ENCODE data around the gene GRK5.
A peak's percentile ranks its signal among the peaks of the same experiment; 100 is the strongest.
"Not testable (repeated sequence)": the region's sequence is repeated elsewhere in the genome, so short reads cannot be mapped to it uniquely, and the experiment has no call there.

Gene GRK5

GRCh38 chr10:119265691-119266090 is 58.3 kb downstream of the GRK5 start:
- TF ChIP-seq CTCF (conservative IDR thresholded peaks at IDR 0.05; ENCODE audit: low read depth, low read length) = no peak
- DNase-seq (ENCODE audit: low read depth) = no peak
- H3K4me3 ChIP-seq (ENCODE audit: low read depth, low read length) = no peak overlapping the region

- TF ChIP-seq CTCF (conservative IDR thresholded peaks at IDR 0.05; ENCODE audit: low read depth, low read length) = no peak
Measured at GRCh38 chr10:119267384-119267783, 60.0 kb downstream of the GRK5 start.

GRCh38 chr10:119268428-119268827 is 61.1 kb downstream of the GRK5 start:
- TF ChIP-seq CTCF (conservative IDR thresholded peaks at IDR 0.05; ENCODE audit: low read depth, low read length) = no peak
- no peak overlapping the region for H3K4me3 ChIP-seq (ENCODE audit: low read depth, low read length)
- no peak for DNase-seq (ENCODE audit: low read depth)

More at GRCh38 chr10:119267384-119267783, 60.0 kb downstream of the GRK5 start:
- no peak for DNase-seq (ENCODE audit: low read depth)
- no peak overlapping the region for H3K4me3 ChIP-seq (ENCODE audit: low read depth, low read length)

- peak; percentile 40 for DNase-seq (ENCODE audit: low read depth)
- H3K4me3 ChIP-seq (ENCODE audit: low read depth, low read length) = no peak overlapping the region
- no peak for TF ChIP-seq CTCF (conservative IDR thresholded peaks at IDR 0.05; ENCODE audit: low read depth, low read length)
Measured at GRCh38 chr10:119268871-119269506, 61.6 kb downstream of the GRK5 start.

- H3K4me3 ChIP-seq (ENCODE audit: low read depth, low read length) = no peak overlapping the region
- no peak for TF ChIP-seq CTCF (conservative IDR thresholded peaks at IDR 0.05; ENCODE audit: low read depth, low read length)
- DNase-seq (ENCODE audit: low read depth) = no peak
Measured at GRCh38 chr10:119269737-119270136, 62.4 kb downstream of the GRK5 start.

- peak; percentile 58 for DNase-seq (ENCODE audit: low read depth)
- H3K4me3 ChIP-seq (ENCODE audit: low read depth, low read length) = no peak overlapping the region
- no peak for TF ChIP-seq CTCF (conservative IDR thresholded peaks at IDR 0.05; ENCODE audit: low read depth, low read length)
Measured at GRCh38 chr10:119270762-119271366, 63.5 kb downstream of the GRK5 start.

- H3K4me3 ChIP-seq (ENCODE audit: low read depth, low read length); DNase-seq (ENCODE audit: low read depth): not testable (repeated sequence)
Measured at GRCh38 chr10:119272338-119272734, 65.0 kb downstream of the GRK5 start.

Measured in choroid plexus epithelial cell (primary cell).